HEK293 (cell line): ENCODE measurements around the gene SORL1-AS1.

Source experiments
- CTCF ChIA-PET: fragments of 350-600 bp; formaldehyde crosslinking; extraction: SDS; loops from one replicate; lab custom pipeline; 2021; ENCODE audit warnings: antibody characterized with exemption; lab: Yijun Ruan, JAX
- POLR2A ChIA-PET: fragments of 300-600 bp; formaldehyde crosslinking; extraction: SDS; loops from one replicate; lab custom pipeline; 2020; ENCODE audit warnings: antibody characterized with exemption, inconsistent platforms; lab: Yijun Ruan, JAX
- H3K27ac ChIP-seq: fragments of 200-500 bp; sonication (Bioruptor generic); 2 replicates; pipeline ENCODE4 v1.5.1; 2014; ENCODE audit warnings: low read depth, low read length, control low read depth, inconsistent platforms; ENCODE audit errors: extremely low read depth
- H3K36me3 ChIP-seq, 2 experiments: fragments of 200-500 bp in 1 of 2; sonication (Bioruptor generic) in 1 of 2; 1 replicate in 1 of 2; 2 replicates in 1 of 2; pipeline ENCODE4 v1.5.1; 2014 to 2017; ENCODE audit warnings: inconsistent platforms in 2 of 2, low read length in 2 of 2; ENCODE audit not compliant: control insufficient read depth in 2 of 2, insufficient read depth in 1 of 2
- H3K4me1 ChIP-seq: fragments of 200-500 bp; sonication (Bioruptor generic); 2 replicates; pipeline ENCODE4 v1.5.1; 2014; ENCODE audit warnings: mild to moderate bottlenecking, low read length, inconsistent platforms; ENCODE audit not compliant: control insufficient read depth, insufficient read depth
- H3K4me3 ChIP-seq: 2 replicates; pipeline ENCODE4 v1.5.1; 2011; ENCODE audit warnings: low read depth, mild to moderate bottlenecking, control low read depth, low read length, moderate library complexity
- H3K9me3 ChIP-seq: fragments of 200-500 bp; sonication (Bioruptor generic); 2 replicates; pipeline ENCODE4 v1.5.1; 2014; ENCODE audit warnings: low read depth, low read length, inconsistent platforms; ENCODE audit not compliant: control insufficient read depth, insufficient read depth
- AEBP2 ChIP-seq: fragments of 450-650 bp; formaldehyde crosslinking; IDR thresholded peaks from 2 replicates; pipeline ENCODE4 v1.5.1; 2016; ENCODE audit warnings: missing biosample characterization, missing genetic modification characterization, borderline replicate concordance
- ATF2 ChIP-seq: fragments of 450-650 bp; formaldehyde crosslinking; IDR thresholded peaks from 2 replicates; pipeline ENCODE4 v1.5.1; 2016; ENCODE audit warnings: missing biosample characterization, missing genetic modification characterization, low read depth
- CTCF ChIP-seq: fragments of 450-650 bp; formaldehyde crosslinking; IDR thresholded peaks from 2 replicates; pipeline ENCODE4 v1.5.1; 2016; ENCODE audit warnings: missing biosample characterization, missing genetic modification characterization
- GFI1B ChIP-seq: fragments of 450-650 bp; formaldehyde crosslinking; IDR thresholded peaks from 2 replicates; pipeline ENCODE4 v1.5.1; 2016; ENCODE audit warnings: missing biosample characterization, missing genetic modification characterization
- IKZF3 ChIP-seq: fragments of 450-650 bp; IDR thresholded peaks from 2 replicates; pipeline ENCODE4 v1.5.0; 2018; ENCODE audit warnings: missing biosample characterization, mild to moderate bottlenecking, missing genetic modification characterization, moderate library complexity
- PRDM10 ChIP-seq: fragments of 450-650 bp; formaldehyde crosslinking; IDR thresholded peaks from 2 replicates; pipeline ENCODE4 v1.5.1; 2016; ENCODE audit warnings: missing biosample characterization, missing genetic modification characterization
- PRDM6 ChIP-seq: fragments of 450-650 bp; formaldehyde crosslinking; IDR thresholded peaks from 2 replicates; pipeline ENCODE4 v1.5.1; 2017; ENCODE audit warnings: missing biosample characterization, missing genetic modification characterization
- SP2 ChIP-seq: fragments of 450-650 bp; formaldehyde crosslinking; IDR thresholded peaks from 2 replicates; pipeline ENCODE4 v1.5.1; 2016; ENCODE audit warnings: missing biosample characterization, missing genetic modification characterization
- YY2 ChIP-seq: fragments of 450-650 bp; formaldehyde crosslinking; IDR thresholded peaks from 2 replicates; pipeline ENCODE4 v1.5.1; 2016; ENCODE audit warnings: missing biosample characterization, missing genetic modification characterization
- ZBTB7A ChIP-seq: fragments of 450-650 bp; formaldehyde crosslinking; IDR thresholded peaks from 2 replicates; pipeline ENCODE4 v1.5.1; 2016; ENCODE audit warnings: low read depth, missing biosample characterization, missing genetic modification characterization
- ZNF114 ChIP-seq: fragments of 450-650 bp; formaldehyde crosslinking; IDR thresholded peaks from 2 replicates; pipeline ENCODE4 v1.5.0; 2017; ENCODE audit warnings: missing biosample characterization, missing genetic modification characterization
- ZNF140 ChIP-seq: fragments of 450-650 bp; formaldehyde crosslinking; IDR thresholded peaks from 2 replicates; pipeline ENCODE4 v1.5.1; 2016; ENCODE audit warnings: missing biosample characterization, missing genetic modification characterization
- ZNF174 ChIP-seq: fragments of 450-650 bp; formaldehyde crosslinking; IDR thresholded peaks from 2 replicates; pipeline ENCODE4 v1.5.0; 2017; ENCODE audit warnings: missing biosample characterization, mild to moderate bottlenecking, missing genetic modification characterization
- ZNF211 ChIP-seq: fragments of 450-650 bp; formaldehyde crosslinking; IDR thresholded peaks from 2 replicates; pipeline ENCODE4 v1.5.1; 2016; ENCODE audit warnings: low read depth, missing biosample characterization, missing genetic modification characterization
- ZNF223 ChIP-seq: fragments of 450-650 bp; formaldehyde crosslinking; IDR thresholded peaks from 2 replicates; pipeline ENCODE4 v1.5.1; 2016; ENCODE audit warnings: missing biosample characterization, missing genetic modification characterization
- ZNF292 ChIP-seq: fragments of 450-650 bp; formaldehyde crosslinking; IDR thresholded peaks from 2 replicates; pipeline ENCODE4 v1.5.1; 2016; ENCODE audit warnings: low read depth, missing biosample characterization, missing genetic modification characterization, borderline replicate concordance
- ZNF521 ChIP-seq: fragments of 450-650 bp; formaldehyde crosslinking; IDR thresholded peaks from 2 replicates; pipeline ENCODE4 v1.5.1; 2017; ENCODE audit warnings: missing biosample characterization, mild to moderate bottlenecking, missing genetic modification characterization
- ZNF585B ChIP-seq: fragments of 450-650 bp; formaldehyde crosslinking; IDR thresholded peaks from 2 replicates; pipeline ENCODE4 v1.5.1; 2016; ENCODE audit warnings: missing biosample characterization, missing genetic modification characterization
- ZNF596 ChIP-seq: fragments of 450-650 bp; IDR thresholded peaks from 2 replicates; pipeline ENCODE4 v1.5.0; 2018; ENCODE audit warnings: missing biosample characterization, mild to moderate bottlenecking, missing genetic modification characterization, moderate library complexity
- ZNF76 ChIP-seq: fragments of 450-650 bp; formaldehyde crosslinking; IDR thresholded peaks from 2 replicates; pipeline ENCODE4; 2016; ENCODE audit warnings: low read depth, missing biosample characterization, missing genetic modification characterization, borderline replicate concordance

The SORL1-AS1 gene

GRCh38 chr11:121431820-121432526 is 20.8 kb downstream of the SORL1-AS1 start:
- no peaks in the 10 kb centered on the region for H3K36me3 ChIP-seq
- no peak overlapping the region for H3K4me3 ChIP-seq
- peaks cover 3% of the 10 kb centered on the region; the same call in 1 of the 2 replicates for H3K4me1 ChIP-seq
- no peaks in the 10 kb centered on the region for H3K9me3 ChIP-seq
- CTCF ChIA-PET, result interaction anchor here (0.6 kb wide), 1 partner anchor 491 kb away, joined by 3 read pairs; no protein-coding TSS in a partner anchor
- TF ChIP-seq GFI1B (tag by site-specific recombination) (no peak), ZNF223 (tag by site-specific recombination) (no peak), YY2 (tag by site-specific recombination) (no peak), ZNF140 (tag by site-specific recombination) (no peak)
- POLR2A ChIA-PET, result no interaction called here
- no peak overlapping the region for H3K27ac ChIP-seq

- Histone ChIP-seq H3K36me3 (no peaks in the 10 kb centered on the region), H3K4me1 (peaks cover 3% of the 10 kb centered on the region; the same call in 1 of the 2 replicates), H3K9me3 (no peaks in the 10 kb centered on the region), H3K4me3 (no peak overlapping the region), H3K27ac (no peak overlapping the region)
- ChIA-PET POLR2A (no interaction called here), CTCF (interaction anchor here (0.7 kb wide), 1 partner anchor 1077 kb away, joined by 3 read pairs; no protein-coding TSS in a partner anchor)
- TF ChIP-seq CTCF (tag by site-specific recombination) (no peak), PRDM6 (tag by site-specific recombination) (peak; percentile 9; the same call in 1 of the 2 replicates), ZNF174 (no peak)
These were observed 23.2 kb downstream of the SORL1-AS1 start for GRCh38 chr11:121429556-121429955.

- Histone ChIP-seq H3K4me1 (peaks cover 3% of the 10 kb centered on the region; the same call in 1 of the 2 replicates), H3K36me3 (no peaks in the 10 kb centered on the region), H3K27ac (no peak overlapping the region), H3K4me3 (peak overlapping the region; percentile 4; the same call in 1 of the 2 replicates), H3K9me3 (no peaks in the 10 kb centered on the region)
- ChIA-PET POLR2A (interaction anchor here (0.6 kb wide), 1 partner anchor 772 kb away, joined by 3 read pairs; no protein-coding TSS in a partner anchor), CTCF (no interaction called here)
- TF ChIP-seq ZBTB7A (tag by site-specific recombination) (no peak), ZNF292 (no peak), ZNF521 (tag by site-specific recombination) (no peak), ZNF585B (tag by site-specific recombination) (no peak), IKZF3 (no peak), ZNF211 (tag by site-specific recombination) (no peak), AEBP2 (tag by site-specific recombination) (no peak), ZNF596 (tag by site-specific recombination) (no peak), ZNF114 (tag by site-specific recombination) (no peak), SP2 (tag by site-specific recombination) (no peak), ATF2 (tag by site-specific recombination) (no peak), ZNF76 (tag by site-specific recombination) (no peak), PRDM10 (tag by site-specific recombination) (no peak)
These were observed 25.4 kb downstream of the SORL1-AS1 start for GRCh38 chr11:121427400-121427744.
